Nephron progenitor cell (in vitro differentiated cells): ENCODE measurements around the gene NR2F6.

ENCODE experiments used
- DNase-seq: peaks from one replicate; pipeline ENCODE4 v3.0.0; 2021
- H3K27ac Mint-ChIP-seq: 2 replicates; pipeline ENCODE4 v1.8.0; 2021; ENCODE audit warnings: mild to moderate bottlenecking, moderate library complexity, mixed read lengths
- H3K27me3 Mint-ChIP-seq: 2 replicates; pipeline ENCODE4 v1.8.0; 2021; ENCODE audit warnings: mild to moderate bottlenecking, low read depth, mixed read lengths; ENCODE audit not compliant: poor library complexity
- H3K36me3 Mint-ChIP-seq: 2 replicates; pipeline ENCODE4 v1.8.0; 2021; ENCODE audit warnings: low read depth, mixed read lengths
- H3K4me1 Mint-ChIP-seq: 2 replicates; pipeline ENCODE4 v1.8.0; 2021; ENCODE audit warnings: mixed read lengths
- H3K4me3 Mint-ChIP-seq: 2 replicates; pipeline ENCODE4 v1.8.0; 2021; ENCODE audit warnings: mild to moderate bottlenecking, moderate library complexity, mixed read lengths
- H3K9me3 Mint-ChIP-seq: 2 replicates; pipeline ENCODE4 v1.8.0; 2021; ENCODE audit warnings: mild to moderate bottlenecking, moderate library complexity, mixed read lengths
- CTCF ChIP-seq: fragments of 200-600 bp; sonication (generic); IDR thresholded peaks from 2 replicates; pipeline ENCODE4 v1.5.0; 2021; ENCODE audit warnings: antibody characterized with exemption

The NR2F6 gene

GRCh38 chr19:17206736-17207581 lies 38.8 kb downstream of the NR2F6 start:
- no peaks in the 10 kb centered on the region for H3K9me3 Mint-ChIP-seq
- no peak for TF ChIP-seq CTCF
- peaks cover 13% of the 10 kb centered on the region for H3K4me1 Mint-ChIP-seq
- peaks cover 45% of the 10 kb centered on the region for H3K36me3 Mint-ChIP-seq
- no peak for DNase-seq
- peaks cover 2% of the 10 kb centered on the region for H3K27me3 Mint-ChIP-seq
- H3K4me3 Mint-ChIP-seq = no peak overlapping the region
- H3K27ac Mint-ChIP-seq = no peak overlapping the region

- Mint-ChIP-seq H3K4me1 (peaks cover 13% of the 10 kb centered on the region), H3K27me3 (peaks cover 2% of the 10 kb centered on the region), H3K36me3 (peaks cover 59% of the 10 kb centered on the region), H3K9me3 (no peaks in the 10 kb centered on the region), H3K4me3 (no peak overlapping the region), H3K27ac (no peak overlapping the region)
- TF ChIP-seq CTCF = peak; percentile 52
- DNase-seq = peak; percentile 57
Observed at GRCh38 chr19:17205237-17206140, 40.2 kb downstream of the NR2F6 start.

GRCh38 chr19:17202713-17203112 lies 43.0 kb downstream of the NR2F6 start:
- DNase-seq = no peak
- Mint-ChIP-seq H3K27me3 (peaks cover 2% of the 10 kb centered on the region), H3K36me3 (peaks cover 69% of the 10 kb centered on the region), H3K9me3 (no peaks in the 10 kb centered on the region), H3K4me1 (peaks cover 3% of the 10 kb centered on the region), H3K4me3 (no peak overlapping the region), H3K27ac (no peak overlapping the region)
- TF ChIP-seq CTCF = no peak

- H3K27me3 Mint-ChIP-seq = peaks cover 2% of the 10 kb centered on the region
- no peaks in the 10 kb centered on the region for H3K9me3 Mint-ChIP-seq
- H3K4me3 Mint-ChIP-seq = no peak overlapping the region
- peaks cover 8% of the 10 kb centered on the region for H3K4me1 Mint-ChIP-seq
- peaks cover 72% of the 10 kb centered on the region for H3K36me3 Mint-ChIP-seq
- no peak for DNase-seq
- TF ChIP-seq CTCF = no peak
- H3K27ac Mint-ChIP-seq = no peak overlapping the region
Observed at GRCh38 chr19:17202249-17202648, 43.5 kb downstream of the NR2F6 start.

- H3K27me3 Mint-ChIP-seq = peaks cover 2% of the 10 kb centered on the region
- H3K4me1 Mint-ChIP-seq = peaks cover 15% of the 10 kb centered on the region
- H3K4me3 Mint-ChIP-seq = no peak overlapping the region
- no peak for DNase-seq
- H3K9me3 Mint-ChIP-seq = no peaks in the 10 kb centered on the region
- H3K27ac Mint-ChIP-seq = peak overlapping the region; percentile 77
- peaks cover 83% of the 10 kb centered on the region for H3K36me3 Mint-ChIP-seq
- no peak for TF ChIP-seq CTCF
Observed at GRCh38 chr19:17200408-17201079, 45.2 kb downstream of the NR2F6 start.
